HEK293 (cell line): ENCODE results near the gene HECTD2.

Experiments used
- CTCF ChIA-PET: fragments of 350-600 bp; formaldehyde crosslinking; extraction: SDS; loops from one replicate; lab custom pipeline; 2021; ENCODE audit warnings: antibody characterized with exemption; lab: Yijun Ruan, JAX
- POLR2A ChIA-PET: fragments of 300-600 bp; formaldehyde crosslinking; extraction: SDS; loops from one replicate; lab custom pipeline; 2020; ENCODE audit warnings: antibody characterized with exemption, inconsistent platforms; lab: Yijun Ruan, JAX
- H3K27ac ChIP-seq: fragments of 200-500 bp; sonication (Bioruptor generic); 2 replicates; pipeline ENCODE4 v1.5.1; 2014; ENCODE audit warnings: low read depth, low read length, control low read depth, inconsistent platforms; ENCODE audit errors: extremely low read depth
- H3K36me3 ChIP-seq, 2 experiments: fragments of 200-500 bp in 1 of 2; sonication (Bioruptor generic) in 1 of 2; 1 replicate in 1 of 2; 2 replicates in 1 of 2; pipeline ENCODE4 v1.5.1; 2014 to 2017; ENCODE audit warnings: inconsistent platforms in 2 of 2, low read length in 2 of 2; ENCODE audit not compliant: control insufficient read depth in 2 of 2, insufficient read depth in 1 of 2
- H3K4me1 ChIP-seq: fragments of 200-500 bp; sonication (Bioruptor generic); 2 replicates; pipeline ENCODE4 v1.5.1; 2014; ENCODE audit warnings: mild to moderate bottlenecking, low read length, inconsistent platforms; ENCODE audit not compliant: control insufficient read depth, insufficient read depth
- H3K4me3 ChIP-seq: 2 replicates; pipeline ENCODE4 v1.5.1; 2011; ENCODE audit warnings: low read depth, mild to moderate bottlenecking, control low read depth, low read length, moderate library complexity
- H3K9me3 ChIP-seq: fragments of 200-500 bp; sonication (Bioruptor generic); 2 replicates; pipeline ENCODE4 v1.5.1; 2014; ENCODE audit warnings: low read depth, low read length, inconsistent platforms; ENCODE audit not compliant: control insufficient read depth, insufficient read depth
- ELK4 ChIP-seq: IDR thresholded peaks from 2 replicates; pipeline ENCODE4 v1.6.1; 2011; ENCODE audit warnings: mild to moderate bottlenecking, low read depth, low read length, borderline replicate concordance
- PRDM1 ChIP-seq: fragments of 450-650 bp; formaldehyde crosslinking; IDR thresholded peaks from 2 replicates; pipeline ENCODE4; 2016; ENCODE audit warnings: missing biosample characterization, missing genetic modification characterization
- PRDM10 ChIP-seq: fragments of 450-650 bp; formaldehyde crosslinking; IDR thresholded peaks from 2 replicates; pipeline ENCODE4 v1.5.1; 2016; ENCODE audit warnings: missing biosample characterization, missing genetic modification characterization
- PRDM6 ChIP-seq: fragments of 450-650 bp; formaldehyde crosslinking; IDR thresholded peaks from 2 replicates; pipeline ENCODE4 v1.5.1; 2017; ENCODE audit warnings: missing biosample characterization, missing genetic modification characterization
- SP7 ChIP-seq: fragments of 450-650 bp; formaldehyde crosslinking; IDR thresholded peaks from 2 replicates; pipeline ENCODE4 v1.5.1; 2016; ENCODE audit warnings: missing biosample characterization, missing genetic modification characterization
- ZIC2 ChIP-seq: fragments of 450-650 bp; formaldehyde crosslinking; IDR thresholded peaks from 2 replicates; pipeline ENCODE4 v1.5.1; 2016; ENCODE audit warnings: missing biosample characterization, missing genetic modification characterization
- ZNF133 ChIP-seq: fragments of 450-650 bp; formaldehyde crosslinking; IDR thresholded peaks from 2 replicates; pipeline ENCODE4 v1.5.1; 2016; ENCODE audit warnings: missing biosample characterization, missing genetic modification characterization
- ZNF324 ChIP-seq: fragments of 450-650 bp; formaldehyde crosslinking; IDR thresholded peaks from 2 replicates; pipeline ENCODE4 v1.5.1; 2016; ENCODE audit warnings: missing biosample characterization, missing genetic modification characterization
- ZNF350 ChIP-seq: fragments of 450-650 bp; formaldehyde crosslinking; IDR thresholded peaks from 2 replicates; pipeline ENCODE4 v1.5.0; 2017; ENCODE audit warnings: missing biosample characterization, mild to moderate bottlenecking, missing genetic modification characterization
- ZNF37A ChIP-seq: fragments of 450-650 bp; IDR thresholded peaks from 2 replicates; pipeline ENCODE4 v1.5.1; 2018; ENCODE audit warnings: missing biosample characterization, missing genetic modification characterization
- ZNF404 ChIP-seq: fragments of 450-650 bp; formaldehyde crosslinking; IDR thresholded peaks from 2 replicates; pipeline ENCODE4 v1.5.1; 2017; ENCODE audit warnings: missing biosample characterization, missing genetic modification characterization
- ZNF518A ChIP-seq: fragments of 450-650 bp; formaldehyde crosslinking; conservative IDR thresholded peaks from 2 replicates; pipeline ENCODE4 v1.5.1; 2016; ENCODE audit warnings: low read depth, missing biosample characterization, missing genetic modification characterization
- ZNF791 ChIP-seq: fragments of 450-650 bp; formaldehyde crosslinking; IDR thresholded peaks from 2 replicates; pipeline ENCODE4 v1.5.1; 2016; ENCODE audit warnings: missing biosample characterization, missing genetic modification characterization

Gene HECTD2

GRCh38 chr10:91416339-91416855 is 6.3 kb downstream of the HECTD2 start:
- Histone ChIP-seq H3K4me3 (no peak overlapping the region), H3K36me3 (no peaks in the 10 kb centered on the region), H3K9me3 (no peaks in the 10 kb centered on the region), H3K27ac (no peak overlapping the region), H3K4me1 (peaks cover 28% of the 10 kb centered on the region)
- POLR2A ChIA-PET: interaction anchor here (0.6 kb wide), 1 partner anchor 536 kb away, joined by 3 read pairs; no protein-coding TSS in a partner anchor
- TF ChIP-seq ZNF324 (no peak), ZNF518A (tag by site-specific recombination) (no peak), PRDM10 (tag by site-specific recombination) (peak; percentile 75), PRDM1 (tag by site-specific recombination) (0 out of 2 replicates have a peak, but pooled peaks have one; percentile 38)
- CTCF ChIA-PET: interaction anchor here (0.6 to 0.7 kb wide), 3 partner anchors 192 to 1172 kb away, joined by 3 to 5 read pairs (median 3); no protein-coding TSS in a partner anchor

- Histone ChIP-seq H3K4me3 (no peak overlapping the region), H3K36me3 (no peaks in the 10 kb centered on the region), H3K4me1 (peaks cover 23% of the 10 kb centered on the region), H3K27ac (no peak overlapping the region), H3K9me3 (no peaks in the 10 kb centered on the region)
- POLR2A ChIA-PET: interaction anchor here (1.2 kb wide), 1 partner anchor 9 kb away, joined by 3 read pairs; no protein-coding TSS in a partner anchor
- TF ChIP-seq ZNF350: no peak
- TF ChIP-seq PRDM6: no peak
- no peak for TF ChIP-seq ZNF37A (tag by site-specific recombination)
- TF ChIP-seq SP7: no peak
- no peak for TF ChIP-seq ZNF133 (tag by site-specific recombination)
- no peak for TF ChIP-seq ELK4
- no peak for TF ChIP-seq ZNF404
- TF ChIP-seq ZIC2 (tag by site-specific recombination): no peak
- TF ChIP-seq ZNF791 (tag by site-specific recombination): no peak
- CTCF ChIA-PET: no interaction called here
These were observed 8.3 kb downstream of the HECTD2 start for GRCh38 chr10:91418416-91418815.
